DOHH2 (cell line): ENCODE measurements around the gene ZNF385B.

Source experiments
- H3F3A ChIP-seq: fragments of 200-600 bp; sonication (generic), shearing (Covaris generic); 2 replicates; pipeline ENCODE4 v1.6.0; 2016; ENCODE audit warnings: antibody characterized with exemption, mild to moderate bottlenecking; ENCODE audit not compliant: control insufficient read depth, insufficient read depth
- H3K27ac ChIP-seq: fragments of 200-600 bp; sonication (generic); 2 replicates; pipeline ENCODE4 v1.5.1; 2014; ENCODE audit warnings: low read depth, mild to moderate bottlenecking, low read length, moderate library complexity
- H3K27me3 ChIP-seq: fragments of 200-600 bp; sonication (generic); 2 replicates; pipeline ENCODE4 v1.6.1; 2014; ENCODE audit warnings: mild to moderate bottlenecking, low read length, mixed read lengths; ENCODE audit not compliant: control insufficient read depth
- H3K36me3 ChIP-seq: fragments of 200-600 bp; sonication (generic); 2 replicates; pipeline ENCODE4 v1.6.1; 2014; ENCODE audit warnings: mild to moderate bottlenecking, low read length, moderate library complexity, mixed read lengths; ENCODE audit not compliant: control insufficient read depth
- H3K4me1 ChIP-seq: fragments of 200-600 bp; sonication (generic); 2 replicates; pipeline ENCODE4 v1.6.1; 2014; ENCODE audit warnings: mild to moderate bottlenecking, low read length, mixed read lengths; ENCODE audit not compliant: control insufficient read depth
- H3K4me2 ChIP-seq: fragments of 200-600 bp; sonication (generic); 2 replicates; pipeline ENCODE4 v1.6.0; 2014; ENCODE audit warnings: mild to moderate bottlenecking, low read length, moderate library complexity
- H3K4me3 ChIP-seq: fragments of 200-600 bp; sonication (generic); 2 replicates; pipeline ENCODE4 v1.5.1; 2014; ENCODE audit warnings: mild to moderate bottlenecking, low read length, mixed read lengths
- H3K79me2 ChIP-seq: fragments of 200-600 bp; sonication (generic); 2 replicates; pipeline ENCODE4 v1.6.1; 2014; ENCODE audit warnings: mild to moderate bottlenecking, low read length, mixed read lengths; ENCODE audit not compliant: control insufficient read depth
- H3K9me2 ChIP-seq: fragments of 200-600 bp; sonication (generic); replicated peaks from 2 replicates; pipeline ENCODE4 v1.6.1; 2014; ENCODE audit warnings: mild to moderate bottlenecking, low read length, mixed read lengths; ENCODE audit not compliant: control insufficient read depth
- H3K9me3 ChIP-seq: fragments of 200-600 bp; sonication (generic); 2 replicates; pipeline ENCODE4 v1.6.1; 2014; ENCODE audit warnings: antibody characterized with exemption, low read length, mixed read lengths; ENCODE audit not compliant: control insufficient read depth, insufficient read depth
- H4K20me1 ChIP-seq: fragments of 200-600 bp; sonication (generic); 2 replicates; pipeline ENCODE4 v1.6.0; 2014; ENCODE audit warnings: low read depth, mild to moderate bottlenecking, antibody characterized with exemption, low read length, moderate library complexity; ENCODE audit not compliant: control insufficient read depth, insufficient read depth
- CTCF ChIP-seq: fragments of 200-600 bp; sonication (generic); IDR thresholded peaks from one replicate; pipeline ENCODE4 v1.5.1; 2014; ENCODE audit warnings: antibody characterized with exemption, mild to moderate bottlenecking, low read depth, low read length; ENCODE audit not compliant: poor library complexity, severe bottlenecking
- EZH2phosphoT487 ChIP-seq: fragments of 200-600 bp; sonication (generic); IDR thresholded peaks from 2 replicates; pipeline ENCODE4 v1.6.1; 2017; ENCODE audit warnings: borderline replicate concordance, mild to moderate bottlenecking, antibody characterized with exemption, low read length, moderate library complexity, mixed read lengths

ZNF385B gene

GRCh38 chr2:179824961-179825360 lies 36.5 kb downstream of the ZNF385B start:
- no peak overlapping the region for H3K4me3 ChIP-seq
- no peak overlapping the region for H3K4me2 ChIP-seq
- no peak for TF ChIP-seq EZH2phosphoT487
- no peak for TF ChIP-seq CTCF
- no peaks in the 10 kb centered on the region for H3K9me3 ChIP-seq
- H3F3A ChIP-seq: no peaks in the 10 kb centered on the region
- peaks cover 44% of the 10 kb centered on the region for H3K79me2 ChIP-seq
- H3K9me2 ChIP-seq: no peaks in the 10 kb centered on the region
- no peaks in the 10 kb centered on the region for H3K36me3 ChIP-seq
- peaks cover 11% of the 10 kb centered on the region; the same call in 1 of the 2 replicates for H3K4me1 ChIP-seq
- no peaks in the 10 kb centered on the region for H3K27me3 ChIP-seq
- H4K20me1 ChIP-seq: no peaks in the 10 kb centered on the region
- H3K27ac ChIP-seq: no peak overlapping the region

- peaks cover 38% of the 10 kb centered on the region for H3K79me2 ChIP-seq
- H3K36me3 ChIP-seq: no peaks in the 10 kb centered on the region
- TF ChIP-seq CTCF (no peak), EZH2phosphoT487 (no peak)
Measured at GRCh38 chr2:179822540-179822939, 38.9 kb downstream of the ZNF385B start.

GRCh38 chr2:179818546-179818945 lies 42.9 kb downstream of the ZNF385B start:
- no peaks in the 10 kb centered on the region for H3K36me3 ChIP-seq
- H3K9me3 ChIP-seq: no peaks in the 10 kb centered on the region
- H3K4me1 ChIP-seq: no peaks in the 10 kb centered on the region
- no peak overlapping the region for H3K4me2 ChIP-seq
- H3K9me2 ChIP-seq: no peaks in the 10 kb centered on the region
- no peak overlapping the region for H3K4me3 ChIP-seq
- peaks cover 34% of the 10 kb centered on the region for H3K79me2 ChIP-seq
- H3K27me3 ChIP-seq: no peaks in the 10 kb centered on the region
- no peaks in the 10 kb centered on the region for H4K20me1 ChIP-seq
- TF ChIP-seq CTCF: no peak
- TF ChIP-seq EZH2phosphoT487: no peak
- no peak overlapping the region for H3K27ac ChIP-seq
- H3F3A ChIP-seq: no peaks in the 10 kb centered on the region

More at GRCh38 chr2:179822540-179822939, 38.9 kb downstream of the ZNF385B start:
- Histone ChIP-seq H3F3A (no peaks in the 10 kb centered on the region), H3K9me3 (no peaks in the 10 kb centered on the region), H3K4me3 (no peak overlapping the region), H3K4me2 (no peak overlapping the region), H3K27ac (no peak overlapping the region), H3K4me1 (peaks cover 11% of the 10 kb centered on the region; the same call in 1 of the 2 replicates), H3K27me3 (no peaks in the 10 kb centered on the region), H4K20me1 (no peaks in the 10 kb centered on the region), H3K9me2 (no peaks in the 10 kb centered on the region)
